Fibroblast of the conjunctiva (primary cell): Measurements from ENCODE around the gene CRACDL.
"Not testable (repeated sequence)": the region's sequence is repeated elsewhere in the genome, so short reads cannot be mapped to it uniquely, and the experiment has no call there.

Source experiments
- DNase-seq: peaks from one replicate; pipeline ENCODE4 v3.0.0-alpha.2; 2010; ENCODE audit warnings: low read depth

Gene CRACDL

DNA sequence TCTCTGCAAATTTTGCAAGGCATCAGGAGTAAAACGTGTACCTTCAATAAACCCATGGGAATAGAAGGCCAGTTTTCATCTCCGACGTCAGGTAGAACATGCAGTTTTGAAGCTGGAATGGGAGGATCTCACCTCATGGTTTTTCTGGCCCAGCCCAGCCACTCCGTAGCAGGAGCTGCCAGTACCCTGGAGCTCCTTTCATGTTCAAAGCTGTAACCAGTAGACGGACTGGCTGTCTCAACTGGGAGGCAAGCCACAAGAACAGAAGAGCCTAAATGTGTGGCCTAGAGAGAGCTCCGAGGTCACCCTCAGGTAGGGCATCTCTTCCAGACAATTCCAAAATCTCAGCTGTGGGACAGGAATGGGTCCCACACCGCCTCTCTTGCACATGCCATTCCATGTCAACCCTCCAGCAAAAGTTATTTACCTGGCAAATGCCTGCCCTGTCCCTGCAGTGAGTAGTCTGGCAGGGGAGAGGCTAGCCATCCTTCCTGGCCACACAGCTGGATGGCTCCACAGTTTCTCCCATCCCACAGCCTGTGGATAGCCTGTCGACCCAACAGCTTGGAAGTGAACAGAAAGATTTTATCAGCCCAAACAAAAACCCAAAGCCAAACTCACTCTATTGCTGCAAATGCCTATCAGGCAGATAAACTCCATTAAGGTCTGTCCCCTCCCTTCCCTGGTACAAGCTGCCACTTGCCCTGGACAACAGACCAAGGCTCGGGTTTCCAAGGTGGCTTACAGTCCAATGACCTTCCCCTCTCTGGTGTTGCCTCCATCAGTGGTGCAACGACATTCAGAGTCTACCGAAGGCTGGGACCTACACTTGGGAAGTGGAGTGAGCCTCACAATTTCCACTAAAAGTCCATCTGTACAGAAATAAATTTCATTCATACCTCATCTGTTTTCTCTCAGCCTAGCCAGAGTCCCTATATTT, 27.8 kb downstream of the CRACDL start:
- DNase-seq, result no peak

DNA sequence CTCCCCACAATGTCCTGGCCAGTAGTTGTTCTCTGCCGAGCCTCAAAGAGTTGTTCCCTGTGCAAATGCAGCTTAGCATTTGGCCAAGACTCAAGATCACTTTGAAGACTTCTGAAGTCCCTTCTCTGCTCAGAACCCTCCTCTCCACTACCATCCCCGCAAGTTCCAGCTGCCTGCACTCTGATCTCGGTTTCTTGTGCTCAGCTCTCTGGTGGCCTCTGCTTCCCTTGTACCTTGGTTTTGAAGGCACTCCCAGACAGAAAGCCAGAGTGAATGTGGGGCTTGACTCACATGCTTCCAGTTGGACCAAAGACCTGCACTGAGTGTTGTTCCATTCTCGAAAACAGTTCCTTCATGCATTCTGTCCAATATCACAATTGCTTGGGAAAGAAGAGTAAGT, 28.6 kb downstream of the CRACDL start:
- no peak for DNase-seq

DNA sequence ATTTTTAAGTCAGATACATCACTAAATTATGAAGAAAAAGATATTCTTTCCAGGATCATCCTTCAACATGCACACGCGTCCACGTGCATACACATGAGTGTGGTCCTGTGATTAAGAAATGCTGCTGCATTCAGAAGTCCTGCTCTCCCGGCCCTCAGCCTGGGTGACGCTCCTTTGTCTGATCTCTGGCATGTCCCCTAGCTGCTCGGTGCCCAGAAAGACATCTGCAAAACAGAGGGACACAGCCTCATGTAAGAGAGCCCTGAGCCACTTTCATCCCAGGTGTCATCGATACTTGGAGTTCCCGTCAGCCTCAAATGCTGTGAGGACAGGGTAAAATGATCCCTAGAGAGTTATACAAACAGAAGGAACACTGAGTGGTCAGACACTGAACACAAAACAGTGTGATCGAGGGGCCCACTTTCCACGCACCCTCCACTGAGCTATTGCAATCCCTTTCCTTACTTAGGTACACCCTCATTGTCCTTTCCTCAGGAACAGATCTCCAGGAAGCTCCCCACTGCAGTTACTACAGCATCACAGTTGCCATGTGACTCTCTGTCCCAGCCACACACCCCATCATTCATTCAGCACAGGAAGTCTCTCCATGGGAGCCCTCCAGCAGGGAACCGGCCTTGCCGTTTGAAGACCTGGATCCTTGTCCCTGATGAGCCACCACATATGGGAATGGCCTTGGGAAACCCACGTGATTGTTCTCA, 32.1 kb downstream of the CRACDL start:
- DNase-seq, result no peak

DNA sequence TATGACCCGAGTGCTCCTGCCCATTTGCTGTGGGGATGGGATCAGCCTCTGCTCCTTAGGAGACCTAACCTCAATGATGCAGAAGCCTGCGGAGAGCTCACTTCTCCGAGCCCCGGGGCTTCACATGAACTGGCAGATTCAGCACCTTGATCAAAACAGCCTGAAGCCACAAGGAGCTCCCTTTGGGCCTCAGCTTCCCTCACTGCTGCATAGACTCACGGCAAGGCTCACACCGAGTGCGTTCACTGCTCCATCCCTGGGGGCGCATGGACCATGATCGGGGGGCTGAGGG, 33.0 kb downstream of the CRACDL start:
- DNase-seq, result no peak

DNA sequence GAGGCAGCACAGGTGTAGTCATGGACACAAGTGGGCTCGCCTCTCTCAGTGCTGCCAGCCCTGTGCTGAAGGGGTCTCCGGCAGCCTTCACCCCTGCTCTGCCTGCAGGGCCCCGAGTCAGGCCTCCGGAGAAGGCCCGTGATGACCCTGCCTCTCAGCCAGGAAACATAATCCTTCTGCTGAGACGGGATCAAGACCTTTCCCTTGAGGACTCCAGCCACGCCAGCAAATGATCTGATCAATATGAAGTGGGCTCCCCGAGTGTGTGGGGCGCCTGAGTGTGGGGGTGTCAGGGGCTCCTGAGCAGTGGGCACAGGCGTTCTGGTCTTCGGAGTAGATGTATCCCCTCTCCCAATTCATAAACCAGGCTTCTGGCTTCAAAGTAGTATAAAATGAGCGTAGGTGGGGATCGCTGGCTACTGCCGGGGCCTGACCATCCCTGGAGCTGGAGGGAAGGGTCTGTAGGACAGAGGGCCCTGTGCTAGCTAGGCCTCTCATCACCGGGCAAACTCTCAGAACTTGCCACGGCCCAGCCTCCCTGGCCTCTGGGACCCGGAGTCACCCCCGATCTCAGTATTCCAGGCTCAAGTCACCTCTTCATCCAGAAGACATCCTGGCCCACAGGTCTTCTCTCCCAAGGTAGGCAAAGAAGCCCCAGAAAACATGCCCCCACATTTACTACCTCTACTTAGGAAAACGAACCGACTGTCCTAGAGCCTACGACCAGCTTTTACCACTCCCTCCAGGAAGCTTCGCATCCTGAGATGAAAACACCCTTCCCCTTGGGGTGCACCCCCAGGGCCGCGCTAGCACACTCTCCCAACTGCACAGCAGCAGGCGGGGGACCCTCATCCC, 33.6 kb downstream of the CRACDL start:
- DNase-seq, result no peak

DNA sequence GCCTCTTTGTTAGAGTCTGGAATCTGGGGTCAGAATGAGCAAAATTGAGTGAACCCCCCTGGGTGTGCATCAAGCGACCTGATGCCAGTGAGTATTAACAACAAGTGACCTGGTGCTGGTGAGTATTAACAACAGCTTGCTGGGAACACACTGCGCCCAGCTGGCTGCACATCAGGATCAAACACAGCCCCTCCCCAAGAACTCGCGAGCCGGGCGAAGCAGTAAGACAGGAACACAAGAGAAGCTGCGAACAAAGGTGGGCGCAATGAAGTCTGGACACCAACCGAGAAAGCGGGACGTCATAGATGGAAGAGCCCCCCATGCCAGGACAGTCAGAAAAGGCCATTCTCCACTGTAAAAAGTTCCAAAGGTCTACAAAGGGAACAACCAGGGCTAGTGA, 34.3 kb downstream of the CRACDL start:
- no peak for DNase-seq

DNA sequence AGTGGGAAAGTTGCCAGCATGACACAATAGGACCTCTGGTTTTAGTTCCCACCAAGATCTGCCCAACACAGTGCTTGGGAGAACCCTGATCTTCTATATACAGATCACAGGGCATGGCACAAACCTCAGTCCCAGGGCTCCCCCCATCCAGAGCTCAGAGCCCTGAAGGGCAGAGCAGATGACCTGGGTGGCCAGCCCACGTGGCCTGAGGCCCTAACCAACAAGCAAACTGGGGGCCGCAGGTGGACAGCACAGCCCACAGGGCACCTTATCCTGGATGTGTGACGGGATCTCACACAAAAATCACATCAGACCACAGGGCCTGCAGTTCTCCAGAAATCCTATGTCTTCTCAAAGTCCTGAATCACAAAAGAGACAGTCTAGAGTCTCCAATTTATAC, 34.7 kb downstream of the CRACDL start:
- no peak for DNase-seq

DNA sequence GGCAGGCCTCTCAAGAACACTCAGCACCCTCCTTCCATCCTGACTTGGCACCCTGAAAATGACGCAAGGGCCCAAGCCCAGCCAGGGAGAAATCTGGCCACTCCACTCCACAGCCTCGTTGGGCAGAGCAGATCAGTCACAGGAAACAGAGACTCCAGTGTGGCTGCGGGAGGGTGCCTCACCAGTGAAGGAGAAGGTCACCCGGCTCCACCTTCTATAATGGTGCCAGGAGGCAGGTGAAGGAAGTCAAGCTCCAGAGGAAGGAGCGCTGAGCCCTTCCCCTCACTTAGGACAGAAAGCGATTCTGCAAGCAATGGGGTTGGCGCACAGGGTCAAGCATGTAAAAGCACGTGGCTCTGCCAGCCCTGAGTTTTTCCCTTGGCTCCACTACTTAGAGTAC, 35.3 kb downstream of the CRACDL start:
- no peak for DNase-seq

DNA sequence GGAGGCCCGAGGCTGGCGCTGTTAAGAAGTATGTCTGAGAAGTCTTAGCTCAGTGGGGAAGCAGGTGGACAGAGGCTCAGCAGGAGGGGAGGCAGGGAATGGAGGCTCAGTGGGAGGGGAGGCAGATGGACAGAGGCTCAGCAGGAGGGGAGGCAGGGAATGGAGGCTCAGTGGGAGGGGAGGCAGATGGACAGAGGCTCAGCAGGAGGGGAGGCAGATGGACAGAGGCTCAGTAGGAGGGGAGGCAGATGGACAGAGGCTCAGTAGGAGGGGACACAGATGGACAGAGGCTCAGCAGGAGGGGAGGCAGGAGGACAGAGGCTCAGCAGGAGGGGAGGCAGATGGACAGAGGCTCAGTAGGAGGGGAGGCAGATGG, 36.3 kb downstream of the CRACDL start:
- DNase-seq, result not testable (repeated sequence)

DNA sequence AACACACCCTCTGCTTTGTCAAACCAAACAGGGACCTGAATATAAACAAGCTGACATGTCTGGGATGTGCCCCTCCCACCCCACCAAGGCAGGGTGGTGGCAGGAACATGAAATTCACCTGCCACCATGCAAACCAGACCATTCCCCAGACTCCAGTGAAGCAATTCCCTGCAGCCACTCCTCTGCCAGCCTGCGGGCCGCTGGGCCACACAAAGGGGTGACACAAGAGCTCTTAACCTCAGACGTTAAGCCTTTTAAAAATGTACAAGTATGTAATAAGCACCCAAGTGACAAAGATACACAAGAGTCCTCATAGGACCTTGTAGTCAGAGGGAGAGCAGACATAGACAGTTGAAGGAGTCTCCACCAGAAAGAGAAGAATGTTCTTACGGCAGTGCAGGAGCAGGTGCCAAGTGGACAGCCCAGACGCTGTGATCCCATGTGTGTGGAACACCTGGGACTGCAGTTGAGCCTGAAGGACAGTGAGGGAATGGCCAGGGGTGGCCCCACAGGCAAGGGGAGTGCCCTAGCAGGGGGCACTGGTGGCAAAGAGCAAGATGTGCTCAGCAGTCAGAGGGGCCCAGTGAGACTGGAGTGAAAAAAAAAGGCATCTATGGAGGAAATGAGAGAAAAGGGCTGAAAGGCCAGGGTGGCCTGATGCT, 36.9 kb downstream of the CRACDL start:
- DNase-seq, result no peak

DNA sequence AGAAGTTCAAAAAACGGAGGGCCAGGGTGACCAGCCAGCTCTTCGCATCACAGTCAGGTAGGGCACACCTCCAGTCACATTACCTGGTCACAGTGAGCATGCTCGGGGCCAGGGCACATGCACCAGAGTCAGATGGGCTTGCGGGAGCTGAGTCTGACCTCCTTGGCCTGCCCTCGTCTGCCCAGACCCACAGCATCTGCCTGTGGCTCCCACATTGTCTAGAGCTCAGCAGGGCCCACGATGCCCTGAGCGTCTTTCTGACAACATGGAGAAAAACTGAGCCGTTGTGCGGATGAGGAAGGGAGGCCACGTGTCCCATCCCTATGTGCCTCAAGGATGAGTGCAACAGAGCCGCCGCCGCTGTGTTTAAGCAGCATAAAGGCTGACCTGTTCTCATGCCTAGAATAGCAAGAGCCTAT, 37.6 kb downstream of the CRACDL start:
- DNase-seq, result no peak

DNA sequence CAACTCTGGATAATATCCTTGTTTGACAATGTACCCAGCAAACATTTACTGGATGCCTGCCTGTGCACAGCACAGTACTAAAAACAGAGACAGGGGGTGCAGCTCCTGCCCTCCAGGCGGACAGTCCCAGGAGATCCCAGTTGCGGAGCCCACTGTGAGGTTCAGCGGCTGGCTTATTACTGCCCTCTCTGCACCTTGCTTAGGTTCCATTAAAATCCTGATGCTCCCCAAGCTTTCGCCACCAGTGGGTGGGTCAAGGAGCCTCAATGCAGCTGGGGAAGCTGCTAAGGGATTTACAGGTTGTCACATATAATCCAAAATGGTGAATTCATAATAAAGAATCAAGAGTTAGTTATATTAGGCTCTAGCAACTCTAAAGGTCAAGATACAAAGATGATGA, 38.3 kb downstream of the CRACDL start:
- no peak for DNase-seq

DNA sequence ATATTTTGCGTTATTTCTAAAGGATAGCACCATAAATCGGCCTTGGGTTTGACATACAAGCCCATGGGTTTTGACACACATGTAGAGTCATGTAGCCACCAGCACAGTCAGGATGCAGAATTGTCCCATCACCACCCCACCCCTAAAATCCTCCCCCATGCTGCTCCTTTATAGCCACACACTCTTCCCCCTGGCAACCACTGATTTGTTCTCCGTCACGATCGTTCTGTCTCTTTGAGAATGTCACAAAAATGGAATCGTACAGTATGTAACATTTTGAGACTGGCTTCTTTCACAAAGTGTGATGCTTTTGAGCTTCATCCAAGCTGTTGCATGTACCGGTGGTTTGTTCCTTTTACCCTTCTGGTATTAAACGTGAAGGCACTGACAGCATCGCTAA, 39.1 kb downstream of the CRACDL start:
- no peak for DNase-seq

DNA sequence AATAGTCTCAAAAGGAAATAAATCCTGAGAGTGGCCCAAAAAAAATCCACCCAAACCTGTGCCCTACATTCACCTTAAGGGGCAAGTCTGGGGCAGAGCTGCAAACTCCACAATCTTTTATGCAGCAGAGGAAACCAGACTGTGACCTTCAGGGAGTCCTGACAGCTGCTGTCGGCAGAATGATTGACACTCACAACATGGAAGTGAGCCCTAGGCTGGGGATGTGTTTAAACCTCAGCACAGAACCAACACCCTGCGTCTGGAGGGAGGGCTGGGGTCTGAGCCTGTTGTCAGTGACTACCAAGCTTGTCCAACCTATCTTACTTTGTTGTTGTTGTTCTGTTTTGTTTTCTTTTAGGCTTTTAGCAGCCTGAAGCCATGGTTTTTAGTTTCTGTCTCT, 39.6 kb downstream of the CRACDL start:
- no peak for DNase-seq

DNA sequence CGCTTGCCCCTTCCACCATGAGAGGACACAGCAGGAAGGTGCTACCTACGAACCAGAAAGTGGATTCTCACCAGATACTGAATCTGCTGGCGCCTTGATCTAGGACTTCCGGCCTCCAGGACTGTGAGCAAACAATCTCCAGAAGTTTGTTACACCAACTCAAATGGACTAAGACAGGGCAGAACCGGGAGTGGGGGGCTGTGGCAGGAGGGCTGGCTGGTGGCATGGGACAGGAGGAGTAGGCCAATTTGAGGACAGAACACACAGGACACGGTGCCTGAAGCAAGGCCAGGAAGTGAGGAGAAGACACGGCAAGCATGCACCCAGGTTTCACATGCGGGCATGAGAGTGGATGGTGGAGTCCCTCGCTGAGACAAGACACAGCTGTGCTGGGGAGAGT, 40.1 kb downstream of the CRACDL start:
- no peak for DNase-seq

DNA sequence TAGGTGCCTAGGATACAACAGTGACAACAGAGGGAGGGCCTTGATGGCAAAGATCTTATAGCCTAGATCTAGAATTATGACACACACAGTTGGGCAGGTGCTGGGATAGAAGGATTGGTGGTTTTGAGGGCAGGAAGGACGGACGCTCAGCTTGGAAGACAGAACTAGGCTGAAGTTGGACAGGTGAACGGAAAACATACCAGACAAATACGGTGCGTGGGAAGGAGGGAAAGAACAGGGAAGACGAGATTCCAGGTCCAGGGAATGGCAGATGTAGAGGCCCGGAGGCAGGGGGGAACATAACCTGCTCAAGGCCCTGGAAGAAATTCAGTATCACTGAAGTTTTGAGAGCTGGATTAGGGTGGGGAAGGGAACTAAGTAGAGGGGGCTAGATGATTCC, 40.8 kb downstream of the CRACDL start:
- no peak for DNase-seq

DNA sequence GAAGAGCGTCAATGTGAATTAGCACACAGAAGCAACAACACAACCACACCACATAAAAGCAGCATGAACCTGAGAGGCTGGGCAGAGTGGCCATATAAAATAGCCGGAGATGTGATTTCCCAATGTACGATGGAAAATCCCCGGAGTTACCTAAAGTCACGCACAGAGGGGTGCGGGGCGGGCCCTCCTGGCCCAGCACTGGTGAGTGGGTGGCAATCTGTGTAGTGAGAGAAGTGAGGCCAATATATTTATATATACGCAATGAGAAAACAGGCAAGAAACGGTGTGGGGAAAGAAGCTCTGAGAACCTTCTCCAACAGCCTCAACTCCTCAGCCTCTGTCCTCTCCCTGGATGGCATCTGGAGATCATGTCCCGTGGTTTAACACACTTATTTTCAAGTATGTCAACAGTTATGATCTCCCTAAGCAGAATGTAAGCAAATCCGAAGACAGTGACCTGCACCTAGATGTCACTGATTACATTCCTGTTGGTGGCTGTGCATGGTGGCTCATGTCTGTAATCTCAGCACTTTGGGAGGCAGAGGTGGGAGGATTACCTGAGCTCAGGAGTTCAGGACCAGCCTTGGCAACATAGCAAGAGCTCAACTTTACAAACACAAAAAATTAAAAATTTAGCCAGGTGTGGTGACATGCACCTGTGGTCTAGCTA, 41.6 kb downstream of the CRACDL start:
- DNase-seq, result no peak

DNA sequence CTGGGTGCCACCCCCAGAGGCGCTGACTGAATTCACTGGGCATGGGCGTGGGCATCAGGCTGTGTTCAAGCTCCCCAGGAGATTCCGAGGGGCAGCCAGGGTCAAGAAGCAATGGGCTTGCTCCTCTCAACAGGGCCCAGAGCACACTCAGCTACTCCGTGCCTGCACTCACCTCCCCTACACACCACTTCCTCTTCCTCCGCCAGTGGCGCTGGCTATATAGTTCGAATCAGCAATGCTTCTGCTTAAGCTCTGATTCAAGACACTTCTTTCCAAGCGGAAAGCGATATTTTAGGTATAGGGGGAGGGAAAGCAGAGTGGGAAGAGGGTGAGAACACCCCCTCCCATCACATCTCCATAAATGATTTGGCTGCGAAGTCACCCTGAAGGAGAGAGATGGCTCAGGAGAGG, 42.1 kb downstream of the CRACDL start:
- DNase-seq, result no peak

DNA sequence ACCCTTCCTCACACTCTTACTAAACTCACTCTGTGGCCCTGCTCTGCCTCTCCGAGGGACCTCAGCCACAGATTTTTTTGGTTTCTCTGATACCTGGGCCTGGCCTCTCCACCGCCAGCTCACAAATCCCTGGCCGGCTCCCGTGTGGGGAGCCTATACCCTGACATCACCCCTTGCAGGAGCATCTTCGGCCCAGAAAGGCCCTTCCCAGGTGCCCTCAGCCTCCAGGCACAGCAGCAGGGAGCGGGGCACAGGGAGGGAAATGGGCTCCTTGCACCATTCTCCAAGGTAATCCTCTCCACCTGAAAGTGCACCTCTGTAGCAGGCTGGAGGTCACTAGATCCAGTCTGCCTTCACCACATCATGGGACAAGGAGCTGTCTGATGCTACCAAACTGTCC, 43.2 kb downstream of the CRACDL start:
- no peak for DNase-seq

DNA sequence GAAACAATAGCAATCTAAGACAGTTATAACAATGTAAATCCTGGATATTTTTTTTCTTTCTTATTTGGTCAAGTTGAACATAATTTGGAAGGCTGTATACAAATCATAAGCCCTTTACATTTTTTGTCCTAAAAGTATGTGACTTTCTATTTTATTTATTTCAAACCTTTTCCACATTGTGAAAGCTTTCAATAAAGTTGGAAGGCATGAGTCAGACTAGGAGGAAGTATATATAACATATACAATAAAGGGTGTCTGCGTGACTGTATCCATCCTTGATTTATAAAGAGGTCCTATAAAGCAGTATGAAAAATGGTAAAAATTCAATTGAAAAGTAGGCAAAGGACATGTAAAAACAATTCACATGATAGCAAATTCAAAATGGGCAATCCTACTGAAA, 44.4 kb downstream of the CRACDL start:
- DNase-seq, result no peak

DNA sequence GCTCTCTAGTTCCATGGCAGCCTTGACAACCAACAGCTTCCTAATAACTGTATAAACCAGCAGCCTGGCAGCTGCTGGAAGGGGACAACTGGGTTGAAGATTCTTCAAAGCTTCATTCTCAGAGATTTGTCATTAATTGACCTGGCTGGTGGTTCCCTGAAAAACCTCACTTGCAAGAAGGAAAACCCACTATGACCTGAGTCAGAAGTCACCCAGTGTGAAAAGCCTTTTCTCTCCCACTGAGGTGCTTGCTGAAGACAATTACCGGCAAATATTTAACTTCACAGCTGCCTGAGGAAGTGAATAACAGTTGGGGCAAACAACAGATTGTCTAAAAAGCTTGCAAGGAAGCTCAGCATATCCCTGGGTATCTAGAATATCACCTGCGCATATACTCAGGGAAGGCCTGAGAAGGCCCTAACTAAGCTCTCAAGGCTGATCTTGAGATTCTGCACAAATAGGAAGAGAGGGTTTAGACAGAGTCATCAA, 49.9 kb downstream of the CRACDL start:
- DNase-seq, result no peak

DNA sequence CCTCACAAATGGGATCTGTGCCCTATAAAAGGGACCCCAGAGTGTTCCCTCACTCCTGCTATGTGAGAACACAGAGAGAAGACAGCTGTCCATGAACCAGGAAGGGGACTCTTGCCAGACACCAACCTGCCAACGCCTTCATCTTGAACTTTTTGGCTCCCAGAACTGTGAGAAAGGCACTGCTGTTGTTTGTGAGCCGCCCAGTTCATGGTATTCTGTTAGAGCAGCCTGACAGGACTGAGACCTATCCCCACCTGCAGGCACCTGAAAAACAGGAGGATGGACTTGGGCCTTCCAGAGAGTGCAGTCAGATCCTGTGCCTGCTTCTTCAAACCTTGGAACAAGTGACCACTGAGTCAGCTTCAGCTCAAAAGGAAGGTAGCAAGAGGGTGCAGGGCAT, 51.4 kb downstream of the CRACDL start:
- DNase-seq, result no peak
